NCI-H82 treated with DMSO at 0.1 percent for 48 hours (cell line): Measurements from ENCODE around the gene SRC.
"Not testable (repeated sequence)": the region's sequence is repeated elsewhere in the genome, so short reads cannot be mapped to it uniquely, and the experiment has no call there.

ENCODE experiments used
- DNase-seq: peaks from one replicate; lab custom pipeline; 2025; ENCODE audit not compliant: unreplicated experiment; lab: John Stamatoyannopoulos, UW

SRC gene

GRCh38 chr20:37362231-37362792 is 16.4 kb downstream of the SRC start:
- no peak for DNase-seq

DNA sequence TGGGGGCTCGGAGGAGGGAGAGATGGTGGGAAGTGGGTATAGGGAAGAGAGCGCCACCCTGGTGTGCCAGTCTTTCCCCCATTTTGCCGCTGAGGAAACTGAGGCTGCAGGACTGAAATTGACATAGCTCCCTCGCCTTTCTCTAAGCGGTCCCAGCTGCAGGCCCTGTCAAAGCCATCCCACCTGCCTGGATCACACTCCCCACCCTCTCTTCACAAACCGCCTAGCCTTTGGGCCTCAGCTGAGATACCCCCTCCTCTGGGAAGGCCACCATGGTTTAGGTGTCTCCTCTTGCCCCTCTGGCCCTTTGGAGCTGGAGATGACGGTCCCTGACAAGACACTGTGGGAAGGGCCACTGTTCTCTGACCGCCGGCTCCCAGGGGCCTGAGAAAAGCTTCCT is 16.9 kb downstream of the SRC start:
- no peak for DNase-seq

DNA sequence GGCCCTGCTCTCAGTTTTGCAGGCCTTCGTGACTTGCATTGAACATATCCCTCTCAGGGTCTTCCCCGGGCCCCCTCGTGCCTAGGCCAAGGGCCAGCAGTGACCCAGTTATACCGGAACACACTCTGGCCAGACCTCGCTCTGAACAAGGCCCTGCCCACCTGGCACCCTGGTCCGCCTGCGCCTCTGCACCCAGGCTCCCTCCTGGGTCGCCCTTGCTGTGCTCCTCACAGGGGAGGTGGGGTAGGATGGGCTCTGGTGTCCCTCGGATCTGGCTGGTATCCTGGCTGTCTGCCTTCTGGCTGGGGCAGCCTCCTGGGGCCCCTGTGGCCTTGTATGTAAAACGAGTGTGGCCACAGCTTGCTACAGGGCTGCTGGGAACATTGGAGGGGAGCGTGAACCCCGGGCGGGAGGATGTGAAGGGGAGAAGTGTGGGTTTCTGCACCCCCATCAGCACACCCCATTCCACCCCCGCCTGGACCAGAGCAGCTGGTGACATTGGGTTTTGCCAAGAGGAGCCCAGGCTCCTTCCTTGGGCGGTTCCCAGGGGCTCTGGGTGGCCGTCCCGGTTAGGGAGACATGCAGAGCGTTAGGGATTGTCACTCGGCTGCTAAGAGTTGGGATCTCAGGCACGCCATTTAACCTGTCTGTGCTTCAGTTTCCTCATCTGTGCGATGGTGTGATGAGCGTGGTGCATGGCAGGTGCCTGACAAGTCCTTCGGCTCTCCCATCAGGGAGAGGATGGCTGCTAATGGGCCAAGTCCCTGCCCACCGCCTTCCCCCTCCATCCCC is 17.5 kb downstream of the SRC start:
- no peak for DNase-seq

DNA sequence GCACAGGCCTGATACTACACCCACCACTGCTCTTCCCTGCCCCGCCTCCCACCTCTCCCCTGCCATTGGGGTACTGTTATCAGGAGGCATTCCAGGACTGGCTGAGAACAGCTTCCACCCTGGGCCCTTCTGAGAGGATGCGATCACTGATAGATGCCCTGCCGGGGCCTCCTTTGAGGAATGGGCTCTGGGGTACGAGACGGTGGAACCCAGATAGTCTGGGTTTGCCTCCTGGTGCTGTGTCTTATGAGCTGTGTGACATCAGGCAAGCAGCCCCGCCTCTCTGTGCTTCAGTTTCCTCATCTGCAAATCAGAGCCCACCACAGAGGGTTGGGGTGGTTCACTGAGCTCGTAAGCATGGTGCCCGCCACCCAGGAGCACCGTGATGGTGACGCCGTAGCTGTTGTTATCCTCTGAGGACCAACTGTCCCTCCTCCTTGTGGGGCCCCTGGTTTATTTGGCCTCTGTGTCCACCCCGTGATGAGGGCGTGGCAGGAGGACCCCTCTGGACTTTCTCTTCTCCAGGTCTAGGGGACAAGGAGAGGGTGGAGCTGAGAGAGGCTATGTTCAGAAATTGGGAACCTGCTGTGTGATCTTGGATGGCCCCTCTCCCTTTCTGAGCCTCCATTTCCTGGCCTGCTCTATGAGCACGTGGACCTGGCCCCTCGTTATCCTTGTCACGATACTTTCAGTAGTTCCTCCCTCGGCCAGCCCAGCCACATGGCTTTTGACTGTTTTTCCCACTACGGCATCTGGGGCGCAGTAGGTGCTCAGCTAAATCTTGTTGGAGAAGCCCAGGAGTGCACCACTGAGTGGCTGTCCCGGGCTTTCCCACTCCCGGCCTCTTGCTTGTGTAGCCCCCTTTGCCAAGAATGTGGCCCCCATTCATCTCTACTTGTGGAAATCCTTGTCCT is 18.3 kb downstream of the SRC start:
- no peak for DNase-seq

- DNase-seq: no peak
These were observed 19.0 kb downstream of the SRC start for GRCh38 chr20:37364927-37365272.

- no peak for DNase-seq
These were observed 20.1 kb downstream of the SRC start for GRCh38 chr20:37365760-37366638.

GRCh38 chr20:37366743-37367142 is 20.8 kb downstream of the SRC start:
- no peak for DNase-seq

- no peak for DNase-seq
These were observed 23.9 kb downstream of the SRC start for GRCh38 chr20:37369846-37370245.

GRCh38 chr20:37371845-37372244 is 25.9 kb downstream of the SRC start:
- not testable (repeated sequence) for DNase-seq

DNA sequence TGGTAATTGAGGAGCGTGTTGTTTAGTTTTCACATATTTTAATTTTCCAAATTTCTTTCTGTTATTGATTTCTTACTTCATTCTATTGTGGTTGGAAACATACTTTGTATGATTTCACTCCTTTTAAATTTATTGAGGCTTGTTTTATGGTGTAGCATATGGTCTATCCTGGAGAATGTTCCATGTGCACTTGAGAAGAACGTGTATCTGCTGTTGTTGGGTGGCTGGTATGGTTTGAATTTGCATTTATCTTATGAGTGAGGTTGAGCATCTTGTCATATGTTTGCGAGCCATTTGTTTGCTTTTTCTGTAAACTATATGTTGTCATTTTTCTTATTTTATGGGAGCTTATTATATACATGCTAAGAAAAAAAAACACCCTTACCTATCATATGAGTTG is 26.5 kb downstream of the SRC start:
- DNase-seq: no peak

DNA sequence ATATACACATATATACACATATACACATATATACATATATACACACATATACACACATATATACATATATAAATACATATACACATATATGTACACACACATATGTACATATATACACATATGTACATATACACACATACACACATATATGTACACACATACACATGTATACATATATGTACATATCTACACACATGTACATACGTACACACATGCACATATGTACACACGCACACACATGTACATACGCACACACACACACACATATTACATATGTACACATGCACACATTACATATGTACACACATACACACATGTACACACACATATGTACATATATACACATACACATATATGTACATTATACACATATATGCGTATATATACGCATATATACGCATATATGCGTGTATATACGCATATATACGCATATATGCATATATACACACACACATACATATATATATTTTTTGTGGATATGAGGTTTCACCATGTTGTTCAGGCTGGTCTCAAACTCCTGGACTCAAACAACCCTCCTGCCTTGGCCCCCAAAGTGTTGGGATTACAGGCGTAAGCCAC is 27.2 kb downstream of the SRC start:
- no peak for DNase-seq

DNA sequence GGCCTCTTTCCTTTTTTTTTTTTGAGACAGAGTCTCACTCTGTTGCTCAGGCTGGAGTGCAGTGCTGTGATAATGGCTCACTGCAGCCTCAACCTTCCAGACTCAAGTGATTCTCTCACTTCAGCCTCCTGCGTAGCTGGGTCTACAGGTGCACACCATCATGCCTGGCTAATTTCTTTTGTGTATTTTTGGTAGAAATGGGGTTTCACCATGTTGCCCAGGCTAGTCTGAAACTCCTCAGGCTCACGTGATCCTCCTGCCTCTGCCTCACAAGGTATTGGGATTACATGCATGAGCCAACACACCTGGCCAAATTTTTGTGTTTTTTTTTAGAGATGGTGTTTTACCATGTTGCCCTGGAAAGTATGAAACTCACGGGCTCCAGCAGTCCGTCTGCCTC is 29.3 kb downstream of the SRC start:
- no peak for DNase-seq

- DNase-seq: no peak
These were observed 30.4 kb downstream of the SRC start for GRCh38 chr20:37376324-37376723.

DNA sequence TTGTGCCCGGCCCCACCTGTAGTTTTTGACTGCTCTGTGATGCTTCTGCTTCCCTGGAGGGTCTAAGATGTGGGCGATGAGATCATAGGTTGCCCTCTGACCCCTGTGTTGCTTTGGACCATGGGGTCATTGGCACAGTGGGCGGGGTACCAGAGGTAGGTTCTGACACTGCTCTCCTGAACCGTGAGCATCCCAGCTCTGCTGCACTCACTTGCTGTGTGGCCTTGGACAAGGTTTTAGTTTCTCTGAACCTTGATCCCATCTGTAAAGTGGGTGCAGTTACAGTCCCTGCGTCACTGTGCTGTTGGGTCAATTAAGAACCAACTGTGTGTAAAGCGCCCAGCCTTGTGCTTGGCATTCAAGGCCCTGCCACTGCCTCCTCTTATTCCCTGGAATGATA is 30.9 kb downstream of the SRC start:
- no peak for DNase-seq

DNA sequence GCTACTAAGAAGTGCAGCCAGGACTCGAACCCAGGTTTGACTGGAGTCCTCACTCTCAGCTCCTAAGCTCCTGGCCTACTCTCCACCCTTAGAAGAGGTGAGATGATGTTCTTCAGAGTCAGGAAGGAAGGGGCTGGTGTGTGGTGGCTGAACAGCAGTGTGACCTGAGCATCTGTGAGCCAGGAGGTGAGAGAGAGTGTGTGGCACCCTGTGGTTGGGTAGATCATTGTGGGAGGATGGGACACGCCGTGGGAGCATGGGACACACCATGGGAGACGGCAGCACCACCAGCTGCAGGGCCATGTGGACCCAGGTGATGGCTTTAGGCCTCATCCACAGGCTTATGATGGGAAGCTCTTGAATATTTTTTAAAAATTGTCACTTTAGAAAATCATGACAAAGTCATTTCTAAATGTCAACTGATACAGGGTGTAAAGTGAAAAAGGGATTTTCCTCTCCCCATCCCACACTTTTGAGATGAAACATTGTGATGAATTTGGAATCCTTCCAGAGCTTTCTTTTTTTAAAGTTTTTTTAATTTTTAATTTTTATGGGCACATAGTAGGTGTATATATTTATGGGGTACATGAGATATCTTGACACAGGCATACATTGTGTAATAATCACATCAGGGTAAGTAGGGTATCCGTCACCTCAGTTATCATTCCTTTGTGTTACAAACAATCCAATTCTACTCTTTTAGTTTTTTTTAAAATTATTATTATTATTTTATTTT is 31.6 kb downstream of the SRC start:
- DNase-seq: no peak

DNA sequence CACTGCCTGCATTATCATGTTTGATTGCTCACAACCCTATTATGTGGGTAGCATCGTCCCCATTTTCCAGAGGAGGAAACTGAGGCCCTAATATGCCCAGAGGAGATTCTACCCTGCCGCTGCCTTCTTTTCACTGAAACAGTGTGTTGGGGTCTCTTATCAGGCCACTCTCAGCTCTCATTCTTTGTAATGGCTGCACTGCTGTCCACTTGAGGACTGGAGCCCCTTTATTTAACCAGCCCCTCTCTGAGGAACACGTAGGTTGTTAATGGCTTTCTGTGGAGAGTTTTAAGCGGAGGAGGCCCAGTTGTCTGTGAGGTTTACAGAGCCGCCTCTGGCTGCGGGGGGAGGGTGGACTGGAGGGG is 32.5 kb downstream of the SRC start:
- no peak for DNase-seq

GRCh38 chr20:37378785-37379598 is 33.1 kb downstream of the SRC start:
- no peak for DNase-seq

DNA sequence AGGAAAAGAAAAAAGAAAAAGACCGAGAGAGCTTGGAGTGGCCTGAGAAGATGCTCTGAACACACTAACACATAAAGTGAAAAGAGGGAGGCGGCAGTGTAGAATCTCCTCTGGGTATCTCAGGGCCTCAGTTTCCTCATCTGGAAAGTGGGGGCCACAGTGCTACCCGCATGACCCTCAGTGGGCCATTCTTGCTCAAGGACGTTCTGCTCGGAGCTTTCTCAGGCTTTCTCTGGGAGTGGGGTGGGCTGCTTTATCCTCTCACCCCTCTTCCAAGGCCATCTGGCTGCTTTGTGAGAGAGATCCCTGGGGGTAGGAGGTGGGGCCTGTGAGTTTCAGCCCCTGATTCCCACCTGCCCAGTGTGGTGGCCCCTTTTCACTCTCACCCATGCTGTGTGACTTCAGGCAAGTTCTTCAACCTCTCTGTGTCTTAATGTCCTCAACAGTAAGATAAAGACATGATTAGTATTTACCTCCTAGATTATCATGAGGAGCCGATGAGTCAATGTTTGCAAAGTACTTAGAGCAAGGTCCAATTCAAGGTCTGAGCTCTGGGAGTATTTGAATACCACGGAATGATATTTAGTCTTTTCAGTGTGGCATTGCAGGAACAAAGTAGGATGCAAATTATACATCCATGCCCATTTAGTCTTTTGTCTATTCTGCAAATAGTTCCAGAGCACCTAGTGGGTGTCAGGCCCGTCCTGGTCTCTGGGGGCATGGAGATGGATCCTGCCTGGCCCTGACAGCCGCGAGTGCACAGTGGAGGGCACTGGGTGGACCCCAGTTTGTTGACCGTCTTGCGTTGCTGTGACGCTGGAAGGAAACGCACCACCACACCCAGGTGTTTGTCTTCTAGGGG is 34.3 kb downstream of the SRC start:
- DNase-seq: peak; percentile 4
